Hepatocyte (in vitro differentiated cells): Measurements from ENCODE around the gene WHRN. TPM values are rescaled to one million over a fixed set of nuclear protein-coding genes. Genes with fewer than 3 reads are reported as not detected.

Experiments
- DNase-seq: peaks from one replicate; pipeline ENCODE4 v3.0.0-alpha.2; 2016; ENCODE audit warnings: low spot score
- H2AFZ ChIP-seq: fragments of 200-600 bp; sonication (generic); 2 replicates; pipeline ENCODE4 v1.6.0; 2016; ENCODE audit warnings: antibody characterized with exemption, mild to moderate bottlenecking
- H3K27ac ChIP-seq: fragments of 200-600 bp; sonication (generic); 2 replicates; pipeline ENCODE4 v1.5.1; 2016; ENCODE audit warnings: mild to moderate bottlenecking
- H3K27me3 ChIP-seq: fragments of 200-600 bp; sonication (generic); 2 replicates; pipeline ENCODE4 v1.6.1; 2016
- H3K36me3 ChIP-seq: fragments of 200-600 bp; sonication (generic); replicated peaks from 2 replicates; pipeline ENCODE4 v1.5.1; 2016; ENCODE audit warnings: low read depth; ENCODE audit not compliant: insufficient read depth
- H3K4me1 ChIP-seq: fragments of 200-600 bp; sonication (generic); 2 replicates; pipeline ENCODE4 v1.5.1; 2016; ENCODE audit warnings: mild to moderate bottlenecking, moderate library complexity; ENCODE audit not compliant: insufficient read depth
- H3K4me2 ChIP-seq: fragments of 200-600 bp; sonication (generic); 2 replicates; pipeline ENCODE4 v1.6.0; 2016
- H3K4me3 ChIP-seq: fragments of 200-600 bp; sonication (generic); 2 replicates; pipeline ENCODE4 v1.5.1; 2016; ENCODE audit warnings: mild to moderate bottlenecking
- H3K79me2 ChIP-seq: fragments of 200-600 bp; sonication (generic); 2 replicates; pipeline ENCODE4 v1.6.0; 2017; ENCODE audit warnings: mild to moderate bottlenecking
- H3K9me2 ChIP-seq: fragments of 200-600 bp; sonication (generic); replicated peaks from 2 replicates; pipeline ENCODE4 v1.6.0; 2017; ENCODE audit warnings: mild to moderate bottlenecking; ENCODE audit not compliant: insufficient read depth
- H3K9me3 ChIP-seq: fragments of 200-600 bp; sonication (generic); 2 replicates; pipeline ENCODE4 v1.5.1; 2016; ENCODE audit warnings: low read depth, mild to moderate bottlenecking
- H4K20me1 ChIP-seq: fragments of 200-600 bp; sonication (generic); 2 replicates; pipeline ENCODE4 v1.6.0; 2016; ENCODE audit warnings: mild to moderate bottlenecking; ENCODE audit not compliant: insufficient read depth, poor library complexity, severe bottlenecking
- CTCF ChIP-seq: fragments of 200-600 bp; sonication (generic); IDR thresholded peaks from 2 replicates; pipeline ENCODE4 v1.5.1; 2016; ENCODE audit warnings: antibody characterized with exemption, mild to moderate bottlenecking; ENCODE audit not compliant: poor library complexity
- EZH2 ChIP-seq: fragments of 200-600 bp; sonication (generic); IDR thresholded peaks from 2 replicates; pipeline ENCODE4 v1.6.1; 2016; ENCODE audit warnings: antibody characterized with exemption, mild to moderate bottlenecking, borderline replicate concordance
- EZH2phosphoT487 ChIP-seq: fragments of 200-600 bp; sonication (generic); IDR thresholded peaks from one replicate; pipeline ENCODE4 v1.6.1; 2018; ENCODE audit warnings: antibody characterized with exemption, mild to moderate bottlenecking, low read depth, moderate library complexity; ENCODE audit not compliant: unreplicated experiment, severe bottlenecking
- WGBS: methylation state at CpG from one replicate; pipeline ENCODE4 v1.1.6; 2016; ENCODE audit warnings: low lambda C conversion rate; ENCODE audit errors: missing lambda C conversion rate; 5-methylcytosine and 5-hydroxymethylcytosine counted together
- polyA plus RNA-seq: library from polyadenylated mRNA; unstranded; fragments of >200 nt; fragmentation: Nextera tagmentation; extraction: Ambion mirVana; gene quantifications from 2 replicates; pipeline ENCODE4 v1.2.1, GENCODE V29; 2016
- total RNA-seq: library from RNA; depleted of rRNA; stranded (reverse); fragments of >200 nt; gene quantifications from 2 replicates; pipeline ENCODE4 v1.2.3, GENCODE V29; 2014

The WHRN gene
- total and polyA plus RNA-seq, 2 experiments from 2014 or later, result 3.2 to 6.6 TPM

GRCh38 chr9:114497236-114497635, 8.0 kb downstream of the WHRN start:
- Histone ChIP-seq H3K9me2 (no peaks in the 10 kb centered on the region), H3K9me3 (no peaks in the 10 kb centered on the region), H3K4me1 (peaks cover 9% of the 10 kb centered on the region), H4K20me1 (no peaks in the 10 kb centered on the region), H3K36me3 (no peaks in the 10 kb centered on the region), H2AFZ (no peak overlapping the region), H3K79me2 (peaks cover 6% of the 10 kb centered on the region), H3K4me3 (no peak overlapping the region), H3K27ac (no peak overlapping the region), H3K27me3 (no peaks in the 10 kb centered on the region), H3K4me2 (no peak overlapping the region)
- WGBS, result 53% methylated on average over 2 of the region's 2 CpGs
- no peak for TF ChIP-seq EZH2phosphoT487
- no peak for TF ChIP-seq CTCF
- no peak for TF ChIP-seq EZH2
- no peak for DNase-seq

GRCh38 chr9:114496011-114496410, 9.3 kb downstream of the WHRN start:
- Histone ChIP-seq H3K4me3 (no peak overlapping the region), H3K9me3 (no peaks in the 10 kb centered on the region), H3K27ac (no peak overlapping the region), H3K9me2 (no peaks in the 10 kb centered on the region), H3K36me3 (no peaks in the 10 kb centered on the region), H4K20me1 (no peaks in the 10 kb centered on the region), H3K4me2 (no peak overlapping the region), H3K4me1 (no peaks in the 10 kb centered on the region), H2AFZ (no peak overlapping the region), H3K27me3 (no peaks in the 10 kb centered on the region), H3K79me2 (peaks cover 4% of the 10 kb centered on the region)
- TF ChIP-seq EZH2 (no peak), CTCF (no peak), EZH2phosphoT487 (no peak)
- DNase-seq, result no peak
- 72% methylated on average over 4 of the region's 4 CpGs for WGBS

GRCh38 chr9:114494776-114495569, 10.3 kb downstream of the WHRN start:
- Histone ChIP-seq H4K20me1 (no peaks in the 10 kb centered on the region), H3K9me3 (no peaks in the 10 kb centered on the region), H3K27me3 (no peaks in the 10 kb centered on the region), H3K4me1 (no peaks in the 10 kb centered on the region), H3K9me2 (no peaks in the 10 kb centered on the region), H3K36me3 (no peaks in the 10 kb centered on the region), H3K27ac (no peak overlapping the region), H3K4me3 (no peak overlapping the region), H2AFZ (no peak overlapping the region), H3K4me2 (no peak overlapping the region), H3K79me2 (no peaks in the 10 kb centered on the region)
- 76% methylated on average over 12 of the region's 12 CpGs for WGBS
- no peak for TF ChIP-seq EZH2
- no peak for TF ChIP-seq EZH2phosphoT487
- no peak for DNase-seq

- H3K9me3 ChIP-seq, result no peaks in the 10 kb centered on the region
- H3K9me2 ChIP-seq, result no peaks in the 10 kb centered on the region
- H3K4me1 ChIP-seq, result no peaks in the 10 kb centered on the region
- H3K4me3 ChIP-seq, result no peak overlapping the region
- no peak overlapping the region for H3K27ac ChIP-seq
- no peaks in the 10 kb centered on the region for H3K27me3 ChIP-seq
- TF ChIP-seq EZH2phosphoT487 (no peak), CTCF (no peak), EZH2 (no peak)
- no peaks in the 10 kb centered on the region for H3K79me2 ChIP-seq
- H3K36me3 ChIP-seq, result no peaks in the 10 kb centered on the region
- no peak overlapping the region for H2AFZ ChIP-seq
- no peak for DNase-seq
- no peak overlapping the region for H3K4me2 ChIP-seq
- WGBS, result 80% methylated on average over 8 of the region's 8 CpGs
- H4K20me1 ChIP-seq, result no peaks in the 10 kb centered on the region
Measured at GRCh38 chr9:114493521-114494184, 11.6 kb downstream of the WHRN start.
